ENCODE results near the gene CDH23. TPM values are rescaled to one million over a fixed set of nuclear protein-coding genes. Genes with fewer than 3 reads are reported as not detected.

The CDH23 gene
- total RNA-seq, 1 experiment from 2014 or later = 0.34 TPM

DNA sequence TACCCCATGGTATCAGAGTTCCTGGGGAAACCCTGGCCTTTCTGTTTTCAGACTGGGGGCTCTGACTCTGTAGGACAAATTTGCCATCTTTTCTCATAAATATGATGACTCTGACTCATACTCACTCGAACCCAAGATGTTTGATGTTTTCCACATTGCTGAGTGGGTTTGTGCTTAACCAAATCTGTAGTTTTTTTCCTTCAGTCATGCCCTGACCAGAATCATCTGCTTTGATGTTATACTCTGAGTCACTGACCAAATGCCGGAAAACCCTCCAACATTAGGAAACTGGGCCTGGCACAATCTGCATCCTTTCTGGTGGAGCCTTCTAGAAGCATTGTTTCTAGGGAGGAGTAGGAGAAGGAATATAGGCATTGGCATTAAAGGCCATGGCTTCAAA lies 204.1 kb downstream of the CDH23 start:
- H3K4me3 ChIP-seq (ENCODE audit: low read depth, low read length) = no peak overlapping the region
- peaks cover 3% of the 10 kb centered on the region; the same call in 1 of the 2 replicates for H3K4me1 ChIP-seq
- no TSS peak for BruUV-seq (replicated peaks)
- no peak for DNase-seq
- Mint-ChIP-seq H3K9me3 (ENCODE audit: unreplicated experiment) (no peaks in the 10 kb centered on the region), H3K4me1 (ENCODE audit: low read depth, unreplicated experiment) (no peaks in the 10 kb centered on the region), H3K4me3 (ENCODE audit: unreplicated experiment) (no peak overlapping the region), H3K27me3 (ENCODE audit: insufficient read depth, unreplicated experiment) (no peaks in the 10 kb centered on the region), H3K27ac (ENCODE audit: unreplicated experiment) (no peak overlapping the region), H3K36me3 (ENCODE audit: insufficient read depth, unreplicated experiment) (no peaks in the 10 kb centered on the region)
- ChIA-PET CTCF (no interaction called here), POLR2A (no interaction called here)
- intact Hi-C loops (cut with micrococcal nuclease; ENCODE audit: unreplicated experiment) = no loop called here
- TF ChIP-seq, protein P1, sequence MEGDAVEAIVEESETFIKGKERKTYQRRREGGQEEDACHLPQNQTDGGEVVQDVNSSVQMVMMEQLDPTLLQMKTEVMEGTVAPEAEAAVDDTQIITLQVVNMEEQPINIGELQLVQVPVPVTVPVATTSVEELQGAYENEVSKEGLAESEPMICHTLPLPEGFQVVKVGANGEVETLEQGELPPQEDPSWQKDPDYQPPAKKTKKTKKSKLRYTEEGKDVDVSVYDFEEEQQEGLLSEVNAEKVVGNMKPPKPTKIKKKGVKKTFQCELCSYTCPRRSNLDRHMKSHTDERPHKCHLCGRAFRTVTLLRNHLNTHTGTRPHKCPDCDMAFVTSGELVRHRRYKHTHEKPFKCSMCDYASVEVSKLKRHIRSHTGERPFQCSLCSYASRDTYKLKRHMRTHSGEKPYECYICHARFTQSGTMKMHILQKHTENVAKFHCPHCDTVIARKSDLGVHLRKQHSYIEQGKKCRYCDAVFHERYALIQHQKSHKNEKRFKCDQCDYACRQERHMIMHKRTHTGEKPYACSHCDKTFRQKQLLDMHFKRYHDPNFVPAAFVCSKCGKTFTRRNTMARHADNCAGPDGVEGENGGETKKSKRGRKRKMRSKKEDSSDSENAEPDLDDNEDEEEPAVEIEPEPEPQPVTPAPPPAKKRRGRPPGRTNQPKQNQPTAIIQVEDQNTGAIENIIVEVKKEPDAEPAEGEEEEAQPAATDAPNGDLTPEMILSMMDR (IDR thresholded peaks at IDR 0.05; ENCODE audit: insufficient read depth in 1 of 2, low read depth in 1 of 2, low read length in 1 of 2, severe bottlenecking in 1 of 2, unreplicated experiment in 1 of 2) = no peak
- H3K36me3 ChIP-seq (ENCODE audit: control insufficient read depth, insufficient read depth, low read length) = no peaks in the 10 kb centered on the region
- no peaks in the 10 kb centered on the region for H3K9me3 ChIP-seq
- no peaks in the 10 kb centered on the region for H3K27me3 ChIP-seq (replicated peaks; ENCODE audit: control insufficient read depth, insufficient read depth, low read length)

DNA sequence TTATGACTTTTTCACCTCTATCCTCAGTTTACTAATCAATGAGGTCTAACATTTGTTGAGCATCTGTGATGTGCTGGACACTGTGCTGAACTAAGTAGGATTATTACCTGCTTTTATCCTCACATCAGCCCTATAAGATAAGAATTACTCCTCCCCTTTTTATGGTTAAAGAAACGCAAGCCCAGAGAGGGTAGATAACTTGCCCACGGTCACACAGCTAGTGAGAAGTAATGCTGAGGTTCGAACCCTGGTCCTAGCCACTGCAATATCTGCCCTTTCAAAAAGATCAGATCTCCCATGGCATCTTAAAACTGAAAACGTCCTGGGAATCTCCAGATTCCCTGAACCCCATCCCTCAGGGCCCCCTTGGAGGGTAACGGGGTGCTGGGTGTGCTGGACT lies 204.6 kb downstream of the CDH23 start:
- TF ChIP-seq, protein P1 (IDR thresholded peaks at IDR 0.05; ENCODE audit: insufficient read depth in 1 of 2, low read depth in 1 of 2, low read length in 1 of 2, severe bottlenecking in 1 of 2, unreplicated experiment in 1 of 2) = no peak
- Mint-ChIP-seq H3K9me3 (ENCODE audit: unreplicated experiment) (no peaks in the 10 kb centered on the region), H3K36me3 (ENCODE audit: insufficient read depth, unreplicated experiment) (no peaks in the 10 kb centered on the region), H3K27ac (ENCODE audit: unreplicated experiment) (no peak overlapping the region), H3K4me3 (ENCODE audit: unreplicated experiment) (no peak overlapping the region), H3K27me3 (ENCODE audit: insufficient read depth, unreplicated experiment) (no peaks in the 10 kb centered on the region), H3K4me1 (ENCODE audit: low read depth, unreplicated experiment) (no peaks in the 10 kb centered on the region)
- CTCF ChIA-PET = no interaction called here
- intact Hi-C loops (cut with micrococcal nuclease; ENCODE audit: unreplicated experiment) = no loop called here
- H3K27me3 ChIP-seq (replicated peaks; ENCODE audit: control insufficient read depth, insufficient read depth, low read length) = no peaks in the 10 kb centered on the region
- BruUV-seq (replicated peaks) = no TSS peak
- no peaks in the 10 kb centered on the region for H3K9me3 ChIP-seq
- no peaks in the 10 kb centered on the region for H3K36me3 ChIP-seq (ENCODE audit: control insufficient read depth, insufficient read depth, low read length)
- POLR2A ChIA-PET = no interaction called here
- no peak overlapping the region for H3K4me3 ChIP-seq (ENCODE audit: low read depth, low read length)
- no peak for DNase-seq
- peaks cover 3% of the 10 kb centered on the region; the same call in 1 of the 2 replicates for H3K4me1 ChIP-seq

DNA sequence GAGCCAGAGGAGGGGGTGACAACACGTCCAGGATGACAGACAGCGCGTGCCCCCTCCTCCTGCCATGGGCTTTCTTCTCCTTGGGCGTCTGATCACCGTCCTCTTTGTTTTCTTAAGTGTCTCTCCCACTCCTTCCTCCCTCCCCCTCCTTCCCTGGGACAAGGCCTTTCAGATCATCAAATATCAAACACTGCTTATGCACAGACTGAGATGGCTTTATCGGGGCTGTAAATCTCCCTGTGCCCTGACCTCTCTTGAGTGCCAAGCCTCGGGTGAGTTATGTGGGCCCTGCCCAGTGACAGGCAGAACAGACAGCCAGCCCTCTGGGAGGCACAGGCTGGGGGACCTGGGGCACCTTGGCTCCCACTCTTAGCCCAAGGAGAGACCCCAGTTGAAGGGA lies 206.4 kb downstream of the CDH23 start:
- BruUV-seq (replicated peaks) = no TSS peak
- POLR2A ChIA-PET = no interaction called here

More for the DNA sequence above, 206.4 kb downstream of the CDH23 start:
- Mint-ChIP-seq H3K27me3 (ENCODE audit: insufficient read depth, unreplicated experiment) (no peaks in the 10 kb centered on the region), H3K27ac (ENCODE audit: unreplicated experiment) (no peak overlapping the region), H3K4me1 (ENCODE audit: low read depth, unreplicated experiment) (no peaks in the 10 kb centered on the region), H3K36me3 (ENCODE audit: insufficient read depth, unreplicated experiment) (no peaks in the 10 kb centered on the region), H3K4me3 (ENCODE audit: unreplicated experiment) (no peak overlapping the region), H3K9me3 (ENCODE audit: unreplicated experiment) (no peaks in the 10 kb centered on the region)
- CTCF ChIA-PET = no interaction called here
- peaks cover 3% of the 10 kb centered on the region; the same call in 1 of the 2 replicates for H3K4me1 ChIP-seq
- DNase-seq = no peak
- TF ChIP-seq, protein P1 (IDR thresholded peaks at IDR 0.05; ENCODE audit: insufficient read depth in 1 of 2, low read depth in 1 of 2, low read length in 1 of 2, severe bottlenecking in 1 of 2, unreplicated experiment in 1 of 2) = no peak
- intact Hi-C loops (cut with micrococcal nuclease; ENCODE audit: unreplicated experiment) = no loop called here
- no peaks in the 10 kb centered on the region for H3K36me3 ChIP-seq (ENCODE audit: control insufficient read depth, insufficient read depth, low read length)
- no peak overlapping the region for H3K4me3 ChIP-seq (ENCODE audit: low read depth, low read length)
- H3K27me3 ChIP-seq (replicated peaks; ENCODE audit: control insufficient read depth, insufficient read depth, low read length) = no peaks in the 10 kb centered on the region
- no peaks in the 10 kb centered on the region for H3K9me3 ChIP-seq

All from Caco-2 (cell line).